Epithelial cell of esophagus (primary cell): ENCODE measurements around the gene REEP3.

Source experiments
- DNase-seq: peaks from one replicate; pipeline ENCODE4 v3.0.0; 2010; ENCODE audit warnings: low read depth
- H3K4me3 ChIP-seq: 2 replicates; pipeline ENCODE4 v1.5.1; 2011; ENCODE audit warnings: mild to moderate bottlenecking, low read length, control low read depth
- TF ChIP-seq, protein P1 (sequence below): IDR thresholded peaks from 2 replicates; pipeline ENCODE4 v1.5.1; 2011; ENCODE audit warnings: low read depth, mild to moderate bottlenecking, low read length, control low read depth, inconsistent platforms; ENCODE audit not compliant: insufficient read depth; ENCODE audit errors: missing control alignments

Gene REEP3

DNA sequence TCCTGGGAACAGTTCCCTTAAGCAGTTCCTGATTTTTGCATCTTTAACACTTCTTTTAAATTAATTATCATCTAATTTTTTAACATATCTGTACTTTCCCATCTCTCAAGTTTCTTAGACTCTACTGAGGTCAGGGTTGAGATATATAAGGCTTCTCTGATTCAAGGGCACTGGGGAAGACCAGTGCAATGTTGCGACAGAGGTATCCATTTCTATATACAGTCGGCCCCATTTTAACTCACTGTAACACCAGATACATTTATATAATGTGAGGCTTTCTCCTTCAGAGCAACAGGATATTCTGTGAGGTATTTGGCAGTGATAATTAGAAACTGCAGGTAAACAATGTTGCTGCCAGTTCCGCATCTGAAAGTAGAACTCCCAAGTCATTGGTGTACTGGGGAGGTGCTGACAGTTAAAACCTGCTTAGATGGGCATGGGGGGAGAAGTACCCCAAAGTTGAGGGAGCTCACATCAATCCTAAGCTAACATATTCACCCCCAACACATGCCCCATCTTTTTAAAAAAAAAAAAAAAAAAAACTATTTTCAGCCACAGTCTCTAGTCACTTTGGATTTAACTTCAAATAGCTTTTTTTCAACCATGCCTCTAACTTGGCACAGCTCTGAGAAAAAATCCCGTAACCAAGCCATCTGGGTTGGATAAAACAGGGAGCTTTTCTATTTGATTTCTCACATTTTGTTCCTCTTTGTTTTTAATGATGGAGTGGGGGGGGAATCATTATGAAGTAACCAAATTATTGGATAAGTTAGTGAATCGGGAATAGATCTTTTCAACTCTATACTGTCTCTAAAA lies 62.9 kb downstream of the REEP3 start:
- TF ChIP-seq, protein P1, sequence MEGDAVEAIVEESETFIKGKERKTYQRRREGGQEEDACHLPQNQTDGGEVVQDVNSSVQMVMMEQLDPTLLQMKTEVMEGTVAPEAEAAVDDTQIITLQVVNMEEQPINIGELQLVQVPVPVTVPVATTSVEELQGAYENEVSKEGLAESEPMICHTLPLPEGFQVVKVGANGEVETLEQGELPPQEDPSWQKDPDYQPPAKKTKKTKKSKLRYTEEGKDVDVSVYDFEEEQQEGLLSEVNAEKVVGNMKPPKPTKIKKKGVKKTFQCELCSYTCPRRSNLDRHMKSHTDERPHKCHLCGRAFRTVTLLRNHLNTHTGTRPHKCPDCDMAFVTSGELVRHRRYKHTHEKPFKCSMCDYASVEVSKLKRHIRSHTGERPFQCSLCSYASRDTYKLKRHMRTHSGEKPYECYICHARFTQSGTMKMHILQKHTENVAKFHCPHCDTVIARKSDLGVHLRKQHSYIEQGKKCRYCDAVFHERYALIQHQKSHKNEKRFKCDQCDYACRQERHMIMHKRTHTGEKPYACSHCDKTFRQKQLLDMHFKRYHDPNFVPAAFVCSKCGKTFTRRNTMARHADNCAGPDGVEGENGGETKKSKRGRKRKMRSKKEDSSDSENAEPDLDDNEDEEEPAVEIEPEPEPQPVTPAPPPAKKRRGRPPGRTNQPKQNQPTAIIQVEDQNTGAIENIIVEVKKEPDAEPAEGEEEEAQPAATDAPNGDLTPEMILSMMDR: no peak
- no peak overlapping the region for H3K4me3 ChIP-seq
- DNase-seq: no peak

DNA sequence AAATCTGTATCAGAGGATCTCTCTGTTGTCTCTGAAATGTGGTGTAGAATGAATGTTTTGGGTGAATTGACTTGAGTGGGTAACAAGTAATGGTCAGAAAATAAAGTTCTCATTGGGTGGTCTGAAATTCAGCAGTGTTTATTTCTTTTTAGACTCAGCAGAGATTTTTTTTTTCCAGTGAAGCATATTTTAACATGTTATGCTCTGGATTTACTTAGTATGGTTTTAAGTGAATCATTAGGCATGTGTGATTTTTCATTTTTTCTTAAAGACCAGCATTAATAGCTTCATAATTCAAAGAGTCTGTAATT lies 63.5 kb downstream of the REEP3 start:
- no peak for DNase-seq
- TF ChIP-seq, protein P1: no peak

DNA sequence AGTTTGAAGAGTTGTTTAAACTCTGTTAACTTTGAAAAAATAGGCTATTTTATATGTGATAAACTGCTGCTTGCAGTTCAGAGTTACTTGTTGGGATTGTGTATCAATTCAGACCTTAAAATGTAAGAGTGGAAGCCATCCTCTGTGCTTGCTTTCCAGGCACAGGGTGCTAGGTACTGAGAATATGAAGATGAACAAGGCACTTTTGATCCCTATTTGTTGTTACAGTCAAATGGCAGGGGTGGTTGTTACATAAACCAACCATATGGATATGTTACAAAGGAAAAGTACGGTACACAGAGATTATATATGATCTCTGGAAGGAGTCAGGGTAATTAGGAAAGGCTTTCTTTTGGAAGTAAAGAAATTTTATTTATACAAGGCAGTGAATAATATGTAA lies 63.8 kb downstream of the REEP3 start:
- no peak for DNase-seq
- H3K4me3 ChIP-seq: no peak overlapping the region
- TF ChIP-seq, protein P1: no peak

More for the DNA sequence above, 63.5 kb downstream of the REEP3 start:
- H3K4me3 ChIP-seq: no peak overlapping the region

DNA sequence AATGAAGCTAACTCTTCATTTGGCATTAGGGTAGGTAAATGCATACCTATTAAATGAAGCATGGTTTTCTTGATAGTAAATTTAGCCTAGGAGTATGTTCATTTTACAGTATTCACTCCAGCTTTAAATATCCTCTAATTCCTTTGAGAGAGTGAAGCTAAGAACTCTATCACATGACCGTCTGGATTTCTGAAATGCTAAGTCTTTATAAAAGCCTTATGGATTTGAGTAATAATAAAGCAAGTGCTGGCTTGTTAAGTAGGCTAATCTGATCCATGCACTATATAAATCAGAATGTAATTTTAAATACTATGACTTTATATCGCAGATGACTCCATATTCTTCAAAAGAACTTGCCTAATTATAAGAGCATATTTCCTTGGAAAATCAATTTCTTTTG lies 64.8 kb downstream of the REEP3 start:
- peak; percentile 70 for DNase-seq
- H3K4me3 ChIP-seq: no peak overlapping the region
- TF ChIP-seq, protein P1: no peak

DNA sequence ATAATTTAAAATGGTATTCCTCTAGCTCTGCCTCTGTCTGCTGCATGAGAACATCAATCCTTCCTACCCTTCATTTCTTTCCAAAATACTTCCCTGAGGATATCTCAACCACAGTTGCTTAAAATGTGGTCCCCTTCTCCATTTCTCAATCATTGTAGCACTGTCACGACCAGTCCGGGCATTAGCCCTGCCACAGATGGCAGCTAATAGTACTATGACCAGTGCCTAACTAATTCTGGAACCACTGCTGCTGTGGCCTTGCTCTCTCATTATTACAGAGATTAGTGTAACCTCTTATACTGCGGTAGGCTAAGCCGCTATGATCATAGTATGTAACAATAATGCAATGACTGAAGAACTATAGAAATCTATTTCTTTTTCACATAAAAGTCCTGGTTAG lies 66.0 kb downstream of the REEP3 start:
- no peak for DNase-seq
- no peak overlapping the region for H3K4me3 ChIP-seq
- TF ChIP-seq, protein P1: no peak

DNA sequence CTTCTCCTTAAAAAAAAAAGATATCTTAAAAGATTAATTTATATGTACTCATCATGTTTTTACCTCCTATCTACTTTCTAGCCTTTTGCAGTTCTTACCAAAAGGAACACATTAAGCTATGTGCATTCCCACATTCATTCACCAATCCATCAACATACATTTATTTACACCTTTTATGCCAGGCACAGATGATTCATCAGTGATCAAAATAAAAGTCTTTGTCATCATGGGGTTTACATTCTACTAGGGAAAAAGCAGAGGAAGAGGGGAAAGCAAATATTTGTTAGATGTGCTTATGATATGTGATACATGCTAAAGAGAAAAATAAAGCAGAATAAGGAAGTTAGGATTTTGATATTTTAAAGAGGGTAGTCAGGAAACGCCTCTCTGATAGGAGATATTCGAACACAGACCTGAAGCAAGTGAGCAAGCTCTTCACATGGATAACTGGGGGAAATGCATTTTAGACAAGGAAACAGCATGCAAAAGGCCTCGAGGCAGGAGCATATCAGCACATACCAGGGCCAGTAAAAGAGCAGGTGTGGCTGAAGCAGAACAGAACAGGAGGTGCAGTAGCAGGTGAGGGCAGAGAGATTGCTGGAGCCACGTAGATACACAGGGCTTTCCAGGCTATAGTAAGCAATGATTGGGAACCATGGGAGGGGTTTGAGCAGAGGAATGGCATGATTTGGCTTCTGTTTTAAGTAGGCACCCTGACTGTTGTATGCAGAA lies 67.4 kb downstream of the REEP3 start:
- peak; percentile 79 for DNase-seq
- H3K4me3 ChIP-seq: no peak overlapping the region
- TF ChIP-seq, protein P1: no peak
